ENCODE measurements around the gene KCNH1. TPM values are rescaled to one million over a fixed set of nuclear protein-coding genes. Genes with fewer than 3 reads are reported as not detected.

KCNH1 gene
- total RNA-seq, 4 donors from 2014 or later: 0.29 to 0.67 (median 0.38) TPM

DNA sequence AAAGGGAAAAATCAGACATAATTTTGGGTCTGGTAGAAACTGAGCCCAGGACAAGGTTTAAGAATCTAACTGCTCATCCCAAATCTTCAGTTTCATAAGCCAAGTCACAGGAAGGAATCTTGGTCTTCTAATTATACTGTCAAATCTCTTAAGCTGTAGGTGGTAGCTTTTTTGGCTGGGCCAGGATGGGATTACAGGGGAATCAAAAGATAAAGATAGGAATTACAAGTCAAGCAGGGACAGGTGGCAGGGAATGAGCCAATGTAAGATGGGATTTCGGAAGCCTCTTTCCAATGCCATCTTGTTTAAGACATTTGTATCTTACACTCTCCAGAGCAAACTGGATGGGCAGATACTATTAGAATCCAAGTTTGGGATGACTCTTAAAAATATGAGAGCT, 383.5 kb downstream of the KCNH1 start:
- no peaks in the 10 kb centered on the region for H3K4me1 ChIP-seq
- TF ChIP-seq, protein P1, sequence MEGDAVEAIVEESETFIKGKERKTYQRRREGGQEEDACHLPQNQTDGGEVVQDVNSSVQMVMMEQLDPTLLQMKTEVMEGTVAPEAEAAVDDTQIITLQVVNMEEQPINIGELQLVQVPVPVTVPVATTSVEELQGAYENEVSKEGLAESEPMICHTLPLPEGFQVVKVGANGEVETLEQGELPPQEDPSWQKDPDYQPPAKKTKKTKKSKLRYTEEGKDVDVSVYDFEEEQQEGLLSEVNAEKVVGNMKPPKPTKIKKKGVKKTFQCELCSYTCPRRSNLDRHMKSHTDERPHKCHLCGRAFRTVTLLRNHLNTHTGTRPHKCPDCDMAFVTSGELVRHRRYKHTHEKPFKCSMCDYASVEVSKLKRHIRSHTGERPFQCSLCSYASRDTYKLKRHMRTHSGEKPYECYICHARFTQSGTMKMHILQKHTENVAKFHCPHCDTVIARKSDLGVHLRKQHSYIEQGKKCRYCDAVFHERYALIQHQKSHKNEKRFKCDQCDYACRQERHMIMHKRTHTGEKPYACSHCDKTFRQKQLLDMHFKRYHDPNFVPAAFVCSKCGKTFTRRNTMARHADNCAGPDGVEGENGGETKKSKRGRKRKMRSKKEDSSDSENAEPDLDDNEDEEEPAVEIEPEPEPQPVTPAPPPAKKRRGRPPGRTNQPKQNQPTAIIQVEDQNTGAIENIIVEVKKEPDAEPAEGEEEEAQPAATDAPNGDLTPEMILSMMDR (IDR thresholded peaks at IDR 0.05 in 4 of 5, conservative IDR thresholded peaks at IDR 0.05 in 1 of 5): no peak
- TF ChIP-seq POLR2A (IDR thresholded peaks at IDR 0.05): no peak
- no peaks in the 10 kb centered on the region for H3K36me3 ChIP-seq
- H3K27ac ChIP-seq: no peak overlapping the region
- H3K4me3 ChIP-seq: no peak overlapping the region
- intact Hi-C loops (cut with DNase I; ENCODE audit: low total_unique reads) (no loop called here), in situ Hi-C loops (cut with MboI; ENCODE audit: low sequenced_read_pairs in 4 of 4) (no loop called here)
- H3K9me3 ChIP-seq: no peaks in the 10 kb centered on the region
- no peaks in the 10 kb centered on the region for H3K27me3 ChIP-seq
- ATAC-seq: no peak
- DNase-seq: no peak

DNA sequence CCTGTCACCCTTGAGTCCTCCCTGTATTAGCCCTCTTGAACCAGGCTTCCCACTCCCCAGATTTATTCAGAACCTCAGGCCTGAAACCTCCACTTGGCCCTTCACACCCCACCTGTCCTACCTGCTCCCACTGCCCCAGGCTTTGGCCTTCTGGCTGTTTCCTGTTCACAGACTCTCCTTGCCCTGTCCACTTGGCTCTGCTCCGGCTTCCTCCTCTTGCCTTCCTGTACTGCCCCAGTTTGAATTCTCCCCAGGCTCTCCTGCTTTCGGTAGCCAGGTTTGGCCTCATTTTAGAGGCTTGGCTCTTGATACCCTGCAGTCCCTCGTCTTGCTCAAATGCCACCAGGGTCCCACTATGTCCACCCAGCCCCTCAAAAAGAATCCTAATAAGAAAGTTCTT, 385.2 kb downstream of the KCNH1 start:
- TF ChIP-seq POLR2A (IDR thresholded peaks at IDR 0.05): no peak
- TF ChIP-seq, protein P1 (IDR thresholded peaks at IDR 0.05 in 4 of 5, conservative IDR thresholded peaks at IDR 0.05 in 1 of 5): no peak
- in situ Hi-C loops (cut with MboI; ENCODE audit: low sequenced_read_pairs in 4 of 4) (no loop called here), intact Hi-C loops (cut with DNase I; ENCODE audit: low total_unique reads) (no loop called here)
- Histone ChIP-seq H3K27me3 (no peaks in the 10 kb centered on the region), H3K9me3 (no peaks in the 10 kb centered on the region), H3K36me3 (no peaks in the 10 kb centered on the region), H3K4me3 (no peak overlapping the region), H3K27ac (no peak overlapping the region), H3K4me1 (no peaks in the 10 kb centered on the region)
- ATAC-seq: no peak
- DNase-seq: no peak

- Histone ChIP-seq H3K36me3 (no peaks in the 10 kb centered on the region), H3K4me1 (no peaks in the 10 kb centered on the region), H3K9me3 (no peaks in the 10 kb centered on the region), H3K4me3 (no peak overlapping the region), H3K27me3 (no peaks in the 10 kb centered on the region), H3K27ac (no peak overlapping the region)
- TF ChIP-seq POLR2A (IDR thresholded peaks at IDR 0.05): no peak
- TF ChIP-seq, protein P1 (IDR thresholded peaks at IDR 0.05 in 4 of 5, conservative IDR thresholded peaks at IDR 0.05 in 1 of 5): no peak
- intact Hi-C loops (cut with DNase I; ENCODE audit: low total_unique reads) (no loop called here), in situ Hi-C loops (cut with MboI; ENCODE audit: low sequenced_read_pairs in 4 of 4) (no loop called here)
- ATAC-seq (no peak), DNase-seq (peak; percentile 11 to 21)
Measured at GRCh38 chr1:210747890-210748289, 386.1 kb downstream of the KCNH1 start.

GRCh38 chr1:210747112-210747511, 386.8 kb downstream of the KCNH1 start:
- H3K4me1 ChIP-seq: no peaks in the 10 kb centered on the region
- no peak overlapping the region for H3K27ac ChIP-seq
- H3K27me3 ChIP-seq: no peaks in the 10 kb centered on the region
- no peak for TF ChIP-seq POLR2A (IDR thresholded peaks at IDR 0.05)
- TF ChIP-seq, protein P1 (IDR thresholded peaks at IDR 0.05 in 4 of 5, conservative IDR thresholded peaks at IDR 0.05 in 1 of 5): no peak
- in situ Hi-C loops (cut with MboI; ENCODE audit: low sequenced_read_pairs in 4 of 4) (no loop called here), intact Hi-C loops (cut with DNase I; ENCODE audit: low total_unique reads) (no loop called here)
- ATAC-seq (no peak), DNase-seq (no peak)
- H3K36me3 ChIP-seq: no peaks in the 10 kb centered on the region
- H3K4me3 ChIP-seq: no peak overlapping the region
- no peaks in the 10 kb centered on the region for H3K9me3 ChIP-seq

DNA sequence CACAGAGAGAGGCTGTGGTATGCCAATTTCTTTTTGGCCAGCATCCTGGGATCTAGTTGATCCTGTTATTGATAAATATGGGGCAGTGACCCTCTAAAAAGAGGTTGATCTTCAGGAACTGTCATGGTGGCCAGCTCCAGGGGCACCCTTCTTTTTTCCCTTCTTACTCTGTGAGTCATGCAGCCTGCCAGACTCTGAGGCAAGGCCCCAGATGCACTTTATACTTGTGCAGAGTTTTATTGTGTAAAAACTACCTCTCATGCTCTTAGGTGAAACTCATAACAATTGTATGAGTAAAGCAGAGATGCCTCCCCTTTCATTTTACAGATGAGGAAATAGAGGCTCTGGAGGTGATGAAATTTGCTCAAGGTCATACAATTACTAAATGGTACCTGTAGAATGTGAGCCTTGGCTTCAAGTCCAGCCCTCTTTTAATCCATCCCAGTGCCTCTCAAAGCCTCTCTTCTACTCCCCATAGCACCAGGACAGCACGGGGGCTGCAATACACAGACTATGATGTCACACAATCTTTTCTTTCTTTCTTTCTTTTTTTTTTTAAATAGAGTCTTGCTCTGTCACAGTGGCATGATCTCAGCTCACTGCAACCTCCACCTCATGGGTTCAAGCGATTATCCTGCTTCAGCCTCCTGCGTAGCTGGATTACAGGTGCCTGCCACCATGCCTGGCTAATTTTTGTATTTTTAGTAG, 387.8 kb downstream of the KCNH1 start:
- Histone ChIP-seq H3K4me1 (no peaks in the 10 kb centered on the region), H3K36me3 (no peaks in the 10 kb centered on the region), H3K27ac (no peak overlapping the region), H3K4me3 (no peak overlapping the region), H3K27me3 (no peaks in the 10 kb centered on the region), H3K9me3 (no peaks in the 10 kb centered on the region)
- in situ Hi-C loops (cut with MboI; ENCODE audit: low sequenced_read_pairs in 4 of 4): no loop called here
- no peak for ATAC-seq
- no peak for DNase-seq
- intact Hi-C loops (cut with DNase I; ENCODE audit: low total_unique reads): no loop called here
- TF ChIP-seq, protein P1 (IDR thresholded peaks at IDR 0.05 in 4 of 5, conservative IDR thresholded peaks at IDR 0.05 in 1 of 5): no peak
- TF ChIP-seq POLR2A (IDR thresholded peaks at IDR 0.05): no peak
